Erythroblast (primary cell): ENCODE data around the gene THAP3.

Experiments
- DNase-seq, 2 experiments: peaks; one replicate each; lab custom pipeline; 2025; lab: John Stamatoyannopoulos, UW
- GATA1 ChIP-seq: IDR thresholded peaks from 2 replicates; pipeline ENCODE4 v1.6.1; 2011; ENCODE audit warnings: low read depth, mild to moderate bottlenecking, control low read depth, low read length, moderate library complexity
- POLR2A ChIP-seq: IDR thresholded peaks from 2 replicates; pipeline ENCODE4 v1.6.1; 2011; ENCODE audit warnings: mild to moderate bottlenecking, low read length

The THAP3 gene

DNA sequence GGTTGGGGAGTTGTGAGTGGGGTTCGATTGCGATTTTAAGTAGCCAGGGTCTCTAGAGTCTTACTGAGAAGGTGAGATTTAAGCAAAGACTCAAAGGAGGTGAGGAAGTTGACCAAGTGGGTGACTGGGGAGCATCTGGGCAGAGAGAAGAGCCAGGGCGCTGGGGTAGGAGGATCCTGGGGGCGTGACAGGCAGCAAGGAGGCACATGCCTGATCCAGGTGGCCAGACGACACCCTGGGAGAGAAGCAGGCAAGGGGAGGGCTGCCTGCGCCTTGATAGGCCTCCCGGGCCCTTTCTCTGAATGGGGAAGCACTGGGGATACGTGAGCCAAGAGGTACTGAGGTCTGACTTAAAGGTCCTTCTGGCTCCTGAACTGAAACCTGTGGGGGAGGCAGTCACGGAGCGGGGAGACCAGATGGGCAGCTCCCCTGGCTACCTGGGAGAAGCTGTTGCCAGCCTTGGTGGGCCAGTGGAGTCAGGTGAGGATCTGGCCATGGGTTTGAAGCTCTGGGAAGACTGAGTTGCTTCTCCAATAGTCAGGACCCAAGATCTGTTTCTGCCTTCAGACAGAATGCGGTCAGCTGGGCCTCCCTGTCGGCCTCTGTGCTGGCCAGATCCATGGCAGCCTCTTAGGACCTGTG, 39.5 kb upstream of the THAP3 start:
- no peak for TF ChIP-seq POLR2A
- TF ChIP-seq GATA1 = no peak
- DNase-seq = no peak

- TF ChIP-seq POLR2A (no peak), GATA1 (no peak)
These were observed 38.8 kb upstream of the THAP3 start for GRCh38 chr1:6585841-6586240.

GRCh38 chr1:6586404-6586816, 38.3 kb upstream of the THAP3 start:
- no peak for DNase-seq
- no peak for TF ChIP-seq GATA1

More at GRCh38 chr1:6585841-6586240, 38.8 kb upstream of the THAP3 start:
- DNase-seq = no peak

DNA sequence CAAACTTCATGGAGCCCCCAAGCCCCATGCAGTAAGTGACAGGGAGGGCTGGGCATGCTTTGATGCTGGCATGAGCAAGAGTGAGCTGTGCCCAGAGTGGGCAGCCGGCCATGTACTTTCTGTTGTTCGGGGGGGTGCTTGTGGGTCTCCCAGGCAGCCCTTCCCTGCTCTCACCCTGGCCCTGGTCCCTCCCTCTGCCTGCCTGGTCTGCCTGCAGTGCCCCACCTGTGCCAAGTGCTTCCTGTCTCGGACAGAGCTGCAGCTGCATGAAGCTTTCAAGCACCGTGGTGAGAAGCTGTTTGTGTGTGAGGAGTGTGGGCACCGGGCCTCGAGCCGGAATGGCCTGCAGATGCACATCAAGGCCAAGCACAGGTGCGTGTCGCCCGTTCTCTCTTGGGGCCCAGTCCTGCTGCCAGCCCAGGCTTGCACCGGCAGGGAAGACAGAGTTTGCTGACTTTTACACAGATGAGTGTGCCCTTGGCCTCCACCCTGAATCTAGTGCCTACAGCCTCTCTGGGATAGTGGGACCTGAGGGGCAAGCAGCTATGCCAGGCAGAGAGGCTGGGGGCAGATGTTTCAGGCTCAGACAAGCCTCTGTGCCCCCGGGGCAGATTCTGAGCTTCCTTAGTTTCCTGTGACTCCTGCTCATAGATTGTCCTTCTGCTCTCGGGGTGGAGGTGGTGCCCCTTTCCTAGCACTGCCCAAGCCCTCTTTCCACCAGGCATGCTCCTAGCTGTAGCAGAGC, 37.2 kb upstream of the THAP3 start:
- TF ChIP-seq GATA1 (no peak), POLR2A (peak; percentile 6)
- no peak for DNase-seq

GRCh38 chr1:6588128-6588892, 36.4 kb upstream of the THAP3 start:
- no peak for DNase-seq
- TF ChIP-seq POLR2A (no peak), GATA1 (no peak)

GRCh38 chr1:6588893-6589520, 35.7 kb upstream of the THAP3 start:
- no peak for TF ChIP-seq GATA1
- TF ChIP-seq POLR2A = no peak
- no peak for DNase-seq

DNA sequence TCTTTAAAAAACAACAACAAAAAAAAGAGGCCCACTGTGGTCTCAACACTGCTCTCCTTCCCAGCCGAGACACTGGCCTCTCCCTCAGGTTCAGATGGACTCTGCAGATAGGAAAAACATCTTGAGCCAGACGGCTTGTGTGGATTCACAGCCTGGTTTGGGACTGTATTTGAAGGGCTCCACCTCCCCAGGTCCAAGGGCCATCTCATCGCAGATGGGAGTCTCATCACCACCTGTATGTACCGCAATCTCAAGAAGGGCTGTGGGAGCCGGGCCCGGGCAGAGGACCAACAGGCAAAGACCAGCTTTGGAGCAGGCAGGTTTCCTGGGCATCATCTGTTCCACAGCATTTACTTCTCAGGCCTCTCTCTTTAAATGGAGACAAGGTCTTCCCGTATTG, 34.6 kb upstream of the THAP3 start:
- TF ChIP-seq GATA1 (no peak), POLR2A (no peak)
- no peak for DNase-seq

DNA sequence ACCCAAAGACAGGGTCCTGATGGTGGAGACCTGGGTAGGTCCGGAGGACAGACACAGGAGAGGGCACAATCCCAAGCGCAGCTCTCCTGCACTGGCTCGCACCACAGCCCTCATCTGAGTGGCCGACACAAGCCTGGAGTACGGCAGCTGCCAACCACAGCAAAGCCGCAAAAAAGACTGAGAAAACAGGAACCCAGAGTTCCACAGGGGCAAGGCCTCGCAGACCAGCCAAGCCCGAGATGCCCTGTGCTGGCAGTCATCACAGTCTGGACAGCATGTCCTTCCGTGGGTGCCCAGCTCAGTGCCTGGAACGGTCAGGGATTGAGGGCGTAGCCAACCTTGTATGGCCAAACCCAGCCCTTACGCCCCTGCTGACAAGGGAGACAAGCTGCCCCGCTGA, 33.4 kb upstream of the THAP3 start:
- no peak for TF ChIP-seq GATA1
- TF ChIP-seq POLR2A = no peak
- DNase-seq = no peak

- DNase-seq = no peak
- no peak for TF ChIP-seq POLR2A
- TF ChIP-seq GATA1 = no peak
These were observed 33.0 kb upstream of the THAP3 start for GRCh38 chr1:6591644-6592043.

DNA sequence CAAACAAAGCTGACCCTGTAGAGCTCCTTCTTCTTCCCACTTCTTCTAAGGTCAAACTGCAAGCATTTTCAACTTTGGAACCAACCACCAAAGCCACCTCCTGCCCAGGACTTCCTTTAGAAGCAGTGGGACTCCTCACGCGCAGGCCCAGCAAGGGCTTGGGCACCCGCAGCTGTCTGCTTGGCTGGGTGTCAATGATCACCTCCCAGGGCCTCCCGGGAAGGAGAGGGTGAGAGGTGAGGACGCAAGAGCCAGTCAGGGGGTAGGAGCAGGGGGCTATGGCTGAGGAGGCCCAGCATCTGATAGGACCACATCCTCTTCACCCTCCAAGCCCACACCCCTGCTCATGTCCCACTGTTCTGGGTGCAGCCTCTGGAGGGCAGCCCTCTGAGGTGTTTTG, 32.2 kb upstream of the THAP3 start:
- DNase-seq = no peak
- TF ChIP-seq GATA1 (no peak), POLR2A (no peak)

GRCh38 chr1:6592865-6593593, 31.6 kb upstream of the THAP3 start:
- TF ChIP-seq GATA1 (no peak), POLR2A (no peak)
- DNase-seq = no peak

- no peak for DNase-seq
- no peak for TF ChIP-seq GATA1
These were observed 30.9 kb upstream of the THAP3 start for GRCh38 chr1:6593810-6594209.
